RWPE2 (cell line): ENCODE data around the gene C9orf40.

Experiments
- ATAC-seq: fragments of 200-7000 bp; cut with Tn5 transposase; 3 replicates; pipeline ENCODE4 v1.9.1; 2021; ENCODE audit warnings: low read depth
- DNase-seq: peaks from one replicate; pipeline ENCODE4 v3.0.0-alpha.2; 2020; ENCODE audit warnings: low spot score
- H3K27ac ChIP-seq: fragments of 450-650 bp; 2 replicates; pipeline ENCODE4 v1.5.1; 2017; ENCODE audit warnings: mild to moderate bottlenecking; ENCODE audit not compliant: poor library complexity, severe bottlenecking
- H3K27me3 ChIP-seq: fragments of 250-450 bp; sonication (Bioruptor Pico); 2 replicates; pipeline ENCODE4 v1.5.1; 2021; ENCODE audit warnings: mild to moderate bottlenecking, moderate library complexity; ENCODE audit not compliant: insufficient read depth, poor library complexity, severe bottlenecking
- H3K36me3 ChIP-seq: fragments of 250-450 bp; sonication (Bioruptor Pico); 2 replicates; pipeline ENCODE4 v1.5.1; 2020; ENCODE audit warnings: low read depth, mild to moderate bottlenecking, moderate library complexity
- H3K4me1 ChIP-seq: fragments of 250-450 bp; sonication (Bioruptor Pico); 2 replicates; pipeline ENCODE4 v1.5.1; 2021; ENCODE audit warnings: mild to moderate bottlenecking, moderate library complexity; ENCODE audit not compliant: insufficient read depth, poor library complexity, severe bottlenecking
- H3K4me3 ChIP-seq: fragments of 250-450 bp; sonication (Bioruptor Pico); 2 replicates; pipeline ENCODE4 v1.5.1; 2021; ENCODE audit warnings: mild to moderate bottlenecking, moderate library complexity; ENCODE audit not compliant: severe bottlenecking
- H3K9me3 ChIP-seq: fragments of 250-450 bp; sonication (Bioruptor Pico); 2 replicates; pipeline ENCODE4 v1.5.1; 2021; ENCODE audit warnings: mild to moderate bottlenecking, moderate library complexity; ENCODE audit not compliant: severe bottlenecking
- CTCF ChIP-seq: fragments of 450-650 bp; IDR thresholded peaks from one replicate; pipeline ENCODE4 v1.5.1; 2017; ENCODE audit warnings: mild to moderate bottlenecking, moderate library complexity; ENCODE audit not compliant: poor library complexity, severe bottlenecking

The C9orf40 gene

DNA sequence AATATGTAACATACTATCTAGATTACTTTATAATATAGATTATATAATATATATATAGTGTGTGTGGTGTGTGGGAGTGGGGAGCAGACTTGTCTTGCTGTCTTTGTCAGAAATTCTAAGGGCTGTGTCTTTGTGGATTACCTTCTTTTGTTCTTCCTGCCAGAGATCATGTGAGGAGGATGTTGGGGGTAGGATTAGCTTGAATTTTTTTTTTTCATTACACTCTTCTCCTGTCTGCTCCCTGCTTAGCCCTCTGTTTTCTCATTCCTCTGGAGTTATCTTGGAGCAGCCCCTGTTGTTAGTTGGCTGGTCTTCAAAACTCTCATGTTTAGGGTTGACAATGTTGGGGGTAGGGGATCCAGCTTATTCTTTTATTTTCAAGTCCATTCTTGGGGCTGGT is 21.0 kb upstream of the C9orf40 start:
- H3K4me1 ChIP-seq: no peaks in the 10 kb centered on the region
- no peak overlapping the region for H3K4me3 ChIP-seq
- H3K9me3 ChIP-seq: no peaks in the 10 kb centered on the region
- no peak overlapping the region for H3K27ac ChIP-seq
- DNase-seq: no peak
- TF ChIP-seq CTCF: no peak
- H3K27me3 ChIP-seq: no peaks in the 10 kb centered on the region
- no peaks in the 10 kb centered on the region; the same call in 1 of the 2 replicates for H3K36me3 ChIP-seq
- ATAC-seq: no peak

GRCh38 chr9:74963056-74963455 is 10.3 kb upstream of the C9orf40 start:
- H3K27ac ChIP-seq: no peak overlapping the region
- TF ChIP-seq CTCF: no peak
- H3K36me3 ChIP-seq: no peaks in the 10 kb centered on the region
- H3K4me1 ChIP-seq: no peaks in the 10 kb centered on the region
- no peak for ATAC-seq
- H3K27me3 ChIP-seq: no peaks in the 10 kb centered on the region
- H3K9me3 ChIP-seq: no peaks in the 10 kb centered on the region
- DNase-seq: no peak
- H3K4me3 ChIP-seq: no peak overlapping the region

- DNase-seq: no peak
- H3K27me3 ChIP-seq: no peaks in the 10 kb centered on the region
- H3K9me3 ChIP-seq: no peaks in the 10 kb centered on the region
- no peak for TF ChIP-seq CTCF
- H3K27ac ChIP-seq: no peak overlapping the region
- no peaks in the 10 kb centered on the region for H3K4me1 ChIP-seq
- H3K4me3 ChIP-seq: no peak overlapping the region
- no peak for ATAC-seq
- no peaks in the 10 kb centered on the region for H3K36me3 ChIP-seq
These were observed 8.8 kb upstream of the C9orf40 start for GRCh38 chr9:74961496-74961895.

DNA sequence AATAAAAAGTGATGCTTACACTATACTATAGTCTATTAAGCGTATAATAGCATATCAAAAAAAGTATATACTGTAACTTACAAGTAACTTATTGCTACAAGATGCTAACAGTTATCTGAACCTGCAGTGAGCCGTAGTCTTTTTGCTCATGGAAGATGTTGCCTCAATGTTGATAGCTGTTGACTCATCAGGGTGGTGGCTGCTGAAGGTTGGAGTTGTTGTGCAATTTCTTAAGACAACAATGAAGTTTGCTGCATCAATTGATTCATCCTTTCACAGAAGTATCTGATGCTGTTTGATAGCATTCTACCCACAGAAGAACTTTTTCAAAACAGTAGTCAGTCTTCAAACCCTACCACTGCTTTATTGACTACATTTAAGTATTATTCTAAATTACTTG is 7.8 kb upstream of the C9orf40 start:
- peak; percentile 93 for ATAC-seq
- no peak for TF ChIP-seq CTCF
- H3K4me3 ChIP-seq: no peak overlapping the region

DNA sequence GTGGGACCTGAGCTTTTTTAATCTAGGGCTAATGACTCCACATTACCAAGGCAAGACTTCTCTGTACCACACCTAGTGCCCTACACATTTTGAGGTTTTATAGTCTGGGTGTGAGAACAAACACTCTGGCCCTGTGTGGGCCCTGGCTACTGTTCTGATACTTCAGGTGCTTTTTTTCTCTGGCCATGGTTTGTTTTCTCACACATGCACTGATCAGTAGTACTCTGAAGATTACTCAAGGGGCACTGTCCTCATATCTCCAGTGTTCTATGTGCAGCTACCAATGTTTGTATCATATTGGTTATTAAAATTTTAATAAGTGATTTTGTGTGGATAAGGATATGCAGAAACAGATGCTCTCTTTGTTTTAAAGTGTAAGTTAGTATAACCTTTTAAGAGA is 5.9 kb upstream of the C9orf40 start:
- Histone ChIP-seq H3K27ac (no peak overlapping the region), H3K4me1 (no peaks in the 10 kb centered on the region), H3K27me3 (no peaks in the 10 kb centered on the region), H3K9me3 (no peaks in the 10 kb centered on the region), H3K36me3 (no peaks in the 10 kb centered on the region), H3K4me3 (no peak overlapping the region)
- TF ChIP-seq CTCF: no peak
- DNase-seq (no peak), ATAC-seq (no peak)

More for the DNA sequence above, 7.8 kb upstream of the C9orf40 start:
- no peak overlapping the region for H3K27ac ChIP-seq
- no peaks in the 10 kb centered on the region for H3K36me3 ChIP-seq
- H3K9me3 ChIP-seq: no peaks in the 10 kb centered on the region
- DNase-seq: no peak
- H3K27me3 ChIP-seq: no peaks in the 10 kb centered on the region
- no peaks in the 10 kb centered on the region for H3K4me1 ChIP-seq
